H1 (cell line): ENCODE measurements around the gene GIT1. TPM values are rescaled to one million over a fixed set of nuclear protein-coding genes. Genes with fewer than 3 reads are reported as not detected.

Experiments
- CTCF ChIA-PET: fragments of 300-600 bp; sonication (Branson Sonifier 250); formaldehyde crosslinking; loops from one replicate; lab custom pipeline; 2021; ENCODE audit not compliant: partially characterized antibody; lab: Charles Lee
- POLR2A ChIA-PET: fragments of 300-600 bp; sonication (Branson Sonifier 250); formaldehyde crosslinking; loops from one replicate; lab custom pipeline; 2021; ENCODE audit warnings: inconsistent platforms; ENCODE audit not compliant: partially characterized antibody; lab: Charles Lee
- DNase-seq, 2 experiments: peaks; one replicate each; pipeline versions ENCODE4 v3.0.0 to v3.0.0-alpha.2; 2010 to 2022; ENCODE audit warnings: low spot score in 2 of 2, low read depth in 1 of 2, mixed read lengths in 1 of 2
- FAIRE-seq: peaks from 2 replicates; lab custom pipeline; 2011; peaks lifted over from hg19 to GRCh38; lab: Jason Lieb, UNC
- H2AFZ ChIP-seq: 2 replicates; pipeline ENCODE4 v1.8.1; 2012; ENCODE audit warnings: low read length, inconsistent platforms
- H2AK5ac ChIP-seq: 2 replicates; pipeline ENCODE4 v1.6.1; 2013; ENCODE audit warnings: low read depth, low read length
- H2BK120ac ChIP-seq: replicated peaks from 2 replicates; pipeline ENCODE3; 2013; ENCODE audit warnings: low read depth, low read length, inconsistent platforms
- H2BK12ac ChIP-seq: 2 replicates; pipeline ENCODE4 v1.6.1; 2013; ENCODE audit warnings: low read depth, low read length
- H2BK15ac ChIP-seq: 2 replicates; pipeline ENCODE4 v1.6.1; 2013; ENCODE audit warnings: low read length
- H2BK20ac ChIP-seq: 2 replicates; pipeline ENCODE4 v1.6.1; 2013; ENCODE audit warnings: low read length
- H2BK5ac ChIP-seq: 2 replicates; pipeline ENCODE4 v1.6.1; 2013; ENCODE audit warnings: low read depth, low read length
- H3K14ac ChIP-seq: 2 replicates; pipeline ENCODE4 v1.6.1; 2013; ENCODE audit warnings: inconsistent platforms; ENCODE audit not compliant: insufficient read length
- H3K18ac ChIP-seq: 2 replicates; pipeline ENCODE4 v1.6.1; 2013; ENCODE audit warnings: low read length; ENCODE audit errors: extremely low read depth
- H3K23ac ChIP-seq: 2 replicates; pipeline ENCODE4 v1.6.1; 2013; ENCODE audit warnings: inconsistent platforms; ENCODE audit not compliant: insufficient read length
- H3K23me2 ChIP-seq: 2 replicates; pipeline ENCODE4 v1.6.1; 2013; ENCODE audit warnings: low read depth, low read length
- H3K27ac ChIP-seq: 2 replicates; pipeline ENCODE4 v1.6.1; 2011; ENCODE audit warnings: low read depth, low read length, inconsistent platforms
- H3K27me3 ChIP-seq, 4 experiments: replicated peaks in 1 of 4; 1 replicate in 1 of 4; 2 replicates in 3 of 4; pipeline versions ENCODE4 v1.6.1 to v1.8.1; 2011 to 2013; ENCODE audit warnings: low read length in 3 of 4, mild to moderate bottlenecking in 3 of 4, inconsistent platforms in 2 of 4, mixed read lengths in 2 of 4, moderate library complexity in 1 of 4; ENCODE audit not compliant: control insufficient read depth in 3 of 4, insufficient read depth in 3 of 4; ENCODE audit errors: extremely low read depth in 1 of 4
- H3K36me3 ChIP-seq, 4 experiments: 2 replicates each; pipeline versions ENCODE4 v1.6.1 to v1.8.1; 2011 to 2013; ENCODE audit warnings: mild to moderate bottlenecking in 4 of 4, low read length in 3 of 4, moderate library complexity in 2 of 4, control low read depth in 1 of 4, inconsistent platforms in 1 of 4; ENCODE audit not compliant: insufficient read depth in 4 of 4, control insufficient read depth in 2 of 4
- H3K4ac ChIP-seq: replicated peaks from 2 replicates; pipeline ENCODE3; 2013; ENCODE audit warnings: low read length, low read depth, mixed read lengths, inconsistent platforms; ENCODE audit not compliant: insufficient read length
- H3K4me1 ChIP-seq, 4 experiments: replicated peaks in 1 of 4; 1 replicate in 1 of 4; 2 replicates in 3 of 4; pipeline versions ENCODE4 v1.6.1 to v1.8.1; 2011 to 2013; ENCODE audit warnings: low read length in 3 of 4, inconsistent platforms in 2 of 4, mixed read lengths in 1 of 4; ENCODE audit not compliant: insufficient read depth in 4 of 4, control insufficient read depth in 3 of 4
- H3K4me2 ChIP-seq, 2 experiments: 2 replicates each; pipeline versions ENCODE4 v1.6.1 to v1.8.1; 2011 to 2013; ENCODE audit warnings: low read depth in 2 of 2, low read length in 2 of 2, control low read depth in 1 of 2, inconsistent platforms in 1 of 2, mild to moderate bottlenecking in 1 of 2; ENCODE audit not compliant: insufficient read depth in 1 of 2
- H3K4me3 ChIP-seq, 4 experiments: fragments of 200-600, 300-600 bp in 1 of 4; sonication (generic), shearing (Covaris generic), sonication (Bioruptor Twin) in 1 of 4; 2 replicates each; pipeline versions ENCODE4 v1.5.1 to v1.8.1; 2011 to 2016; ENCODE audit warnings: low read length in 4 of 4, low read depth in 3 of 4, control low read depth in 2 of 4, inconsistent platforms in 2 of 4, mild to moderate bottlenecking in 2 of 4, mixed read lengths in 1 of 4, moderate library complexity in 1 of 4; ENCODE audit not compliant: insufficient read depth in 2 of 4; ENCODE audit errors: extremely low read depth in 1 of 4
- H3K56ac ChIP-seq: replicated peaks from 2 replicates; pipeline ENCODE3; 2013; ENCODE audit warnings: low read depth, mild to moderate bottlenecking, mixed read lengths, low read length, inconsistent platforms; ENCODE audit not compliant: insufficient read length
- H3K79me1 ChIP-seq: 2 replicates; pipeline ENCODE4 v1.6.1; 2013; ENCODE audit warnings: low read depth, low read length, control low read depth
- H3K79me2 ChIP-seq, 2 experiments: 2 replicates each; pipeline versions ENCODE4 v1.6.1 to v1.8.1; 2012 to 2013; ENCODE audit warnings: low read length in 2 of 2, mild to moderate bottlenecking in 2 of 2, inconsistent platforms in 1 of 2; ENCODE audit not compliant: insufficient read depth in 2 of 2, control insufficient read depth in 1 of 2
- H3K9ac ChIP-seq, 4 experiments: replicated peaks in 1 of 4; 1 replicate in 1 of 4; 2 replicates in 3 of 4; pipeline versions ENCODE4 v1.6.1 to v1.8.1; 2011 to 2013; ENCODE audit warnings: low read depth in 3 of 4, low read length in 3 of 4, control low read depth in 2 of 4, mild to moderate bottlenecking in 2 of 4, moderate library complexity in 2 of 4, inconsistent platforms in 1 of 4; ENCODE audit errors: extremely low read depth in 1 of 4
- H3K9me3 ChIP-seq, 2 experiments: 2 replicates each; pipeline versions ENCODE4 v1.6.1 to v1.8.1; 2012 to 2013; ENCODE audit warnings: mild to moderate bottlenecking in 2 of 2, moderate library complexity in 2 of 2, control low read depth in 1 of 2, inconsistent platforms in 1 of 2, low read depth in 1 of 2, low read length in 1 of 2, mixed read lengths in 1 of 2; ENCODE audit not compliant: insufficient read depth in 2 of 2
- H4K20me1 ChIP-seq, 2 experiments: replicated peaks in 1 of 2; 2 replicates each; pipeline versions ENCODE3 to v1.8.1; 2011 to 2013; ENCODE audit warnings: inconsistent platforms in 2 of 2, low read length in 2 of 2, mild to moderate bottlenecking in 1 of 2; ENCODE audit not compliant: insufficient read depth in 2 of 2, control insufficient read depth in 1 of 2
- H4K5ac ChIP-seq: 2 replicates; pipeline ENCODE4 v1.6.1; 2013; ENCODE audit warnings: low read length, low read depth, mixed read lengths, inconsistent platforms; ENCODE audit not compliant: insufficient read length
- H4K8ac ChIP-seq: 2 replicates; pipeline ENCODE4 v1.8.0; 2013; ENCODE audit warnings: mild to moderate bottlenecking, moderate library complexity, low read length, inconsistent platforms; ENCODE audit not compliant: insufficient read depth; ENCODE audit errors: extremely low read depth
- H4K91ac ChIP-seq: replicated peaks from 2 replicates; pipeline ENCODE3; 2013; ENCODE audit warnings: low read length, mixed read lengths, inconsistent platforms; ENCODE audit not compliant: insufficient read length
- BCL11A ChIP-seq, 2 experiments: IDR thresholded peaks; one replicate each; pipeline ENCODE4 v1.6.1; 2011; ENCODE audit warnings: low read depth in 2 of 2, low read length in 2 of 2, mild to moderate bottlenecking in 2 of 2
- BRCA1 ChIP-seq: IDR thresholded peaks from 2 replicates; pipeline ENCODE4 v1.6.1; 2012; ENCODE audit warnings: low read depth, low read length, improper control_type of control experiment
- FOSL1 ChIP-seq: IDR thresholded peaks from 2 replicates; pipeline ENCODE4 v1.6.1; 2011; ENCODE audit warnings: mild to moderate bottlenecking, low read depth, low read length, moderate library complexity; ENCODE audit not compliant: insufficient read depth
- HDAC2 ChIP-seq, 2 experiments: fragments of 300-600 bp in 1 of 2; sonication (generic) in 1 of 2; IDR thresholded peaks; 2 replicates each; pipeline ENCODE4 v1.6.1; 2011 to 2012; ENCODE audit warnings: low read depth in 2 of 2, low read length in 2 of 2, mild to moderate bottlenecking in 2 of 2, moderate library complexity in 2 of 2, borderline replicate concordance in 1 of 2, inconsistent platforms in 1 of 2
- HDAC6 ChIP-seq: IDR thresholded peaks from one replicate; pipeline ENCODE4 v1.7.1; 2012; ENCODE audit warnings: low read depth, mild to moderate bottlenecking, inconsistent platforms, low read length, moderate library complexity
- MAFK ChIP-seq: IDR thresholded peaks from 2 replicates; pipeline ENCODE4 v1.6.1; 2012; ENCODE audit warnings: low read depth, mild to moderate bottlenecking, improper control_type of control experiment, low read length
- SIRT6 ChIP-seq: IDR thresholded peaks from one replicate; pipeline ENCODE4 v1.7.1; 2012; ENCODE audit warnings: low read length, inconsistent platforms
- SP1 ChIP-seq: IDR thresholded peaks from 2 replicates; pipeline ENCODE4 v1.6.1; 2011; ENCODE audit warnings: low read depth, low read length
- TAF1 ChIP-seq: IDR thresholded peaks from 2 replicates; pipeline ENCODE4 v1.6.1; 2011; ENCODE audit warnings: mild to moderate bottlenecking, low read depth, low read length
- TBP ChIP-seq: IDR thresholded peaks from 2 replicates; pipeline ENCODE4 v1.6.1; 2011; ENCODE audit warnings: low read depth, low read length, improper control_type of control experiment
- WGBS, 2 experiments: shearing (Covaris generic) in 1 of 2; methylation state at CpG; one replicate each; pipeline versions ENCODE4 v1.1.6 to v1.1.7; 2013 to 2015; ENCODE audit warnings: low lambda C conversion rate in 2 of 2, mixed read lengths in 2 of 2, inconsistent platforms in 1 of 2, low coverage in 1 of 2, missing lambda C conversion rate in 1 of 2; ENCODE audit not compliant: insufficient replicate concordance in 2 of 2, insufficient coverage in 1 of 2, insufficient read length in 1 of 2; ENCODE audit errors: extremely low coverage in 1 of 2, missing lambda C conversion rate in 1 of 2; 5-methylcytosine and 5-hydroxymethylcytosine counted together
- polyA plus RNA-seq, 7 experiments: library from polyadenylated mRNA; depleted of rRNA in 3 of 7; stranded (reverse) in 5 of 7; unstranded in 2 of 7; fragments of >200 nt in 5 of 7; fragments of 200-250 nt in 2 of 7; gene quantifications; 1 replicate in 5 of 7; 2 replicates in 1 of 7; 4 replicates in 1 of 7; pipeline versions ENCODE4 v1.2.1 to v1.2.3, GENCODE V29; 2011 to 2013; ENCODE audit warnings: missing spikeins in 2 of 7, mixed read lengths in 2 of 7
- total RNA-seq: library from RNA; stranded (reverse); fragmentation: NEBNext Ultra II Directional; extraction: Animal tissue kit (Norgen Biotek cat#: 25700); gene quantifications from 2 replicates; pipeline ENCODE4 v1.2.1, GENCODE V29; 2021
- TF ChIP-seq, protein P1 (sequence below): IDR thresholded peaks from 2 replicates; pipeline ENCODE4 v1.6.1; 2012; ENCODE audit warnings: inconsistent platforms
- TF ChIP-seq, protein P2 (sequence below): IDR thresholded peaks from 2 replicates; pipeline ENCODE4 v1.6.1; 2012; ENCODE audit warnings: inconsistent platforms

The GIT1 gene
- total and polyA plus RNA-seq, 2 of the 8 experiments (the other 6 are each of a cell fraction or from before 2014, with no cell fraction given), result 62.4 to 63.0 TPM

- FAIRE-seq (no peak), DNase-seq (no peak)
- Histone ChIP-seq H3K4me3 (no peak overlapping the region), H3K9me3 (no peaks in the 10 kb centered on the region), H3K36me3 (peaks cover 0 to 12% (median 6%) of the 10 kb centered on the region in 4 experiments; a peak in 3 of 8 replicates), H2BK15ac (no peak overlapping the region), H2BK20ac (no peak overlapping the region), H4K20me1 (peaks cover 5 to 26% of the 10 kb centered on the region in 2 experiments), H2BK120ac (no peak overlapping the region), H3K79me1 (peaks cover 16% of the 10 kb centered on the region), H3K27me3 (no peaks in the 10 kb centered on the region), H3K4me1 (peaks cover 7 to 16% (median 13%) of the 10 kb centered on the region in 4 experiments), H3K14ac (no peak overlapping the region), H3K56ac (no peak overlapping the region), H2AFZ (no peak overlapping the region), H3K4ac (no peak overlapping the region), H2BK5ac (no peak overlapping the region), H3K27ac (no peak overlapping the region), H3K23me2 (no peaks in the 10 kb centered on the region), H2AK5ac (no peak overlapping the region), H3K9ac (no peak overlapping the region), H3K23ac (no peak overlapping the region), H4K5ac (no peak overlapping the region), H4K91ac (no peak overlapping the region), H3K4me2 (no peak overlapping the region), H3K18ac (no peak overlapping the region), H4K8ac (no peak overlapping the region), H3K79me2 (peaks cover 0 to 26% of the 10 kb centered on the region in 2 experiments; a peak in 2 of 4 replicates), H2BK12ac (no peak overlapping the region)
- ChIA-PET POLR2A (interaction anchor here (1.6 to 5.1 kb wide), 2 partner anchors 9 to 10 kb away, joined by 3 to 19 read pairs; partner anchors contain the start of gene ANKRD13B), CTCF (interaction anchor here (1.7 to 15.3 kb wide), 7 partner anchors 10 to 37 kb away, joined by 4 to 193 read pairs (median 19); partner anchors contain the start of genes ABHD15, ANKRD13B, CORO6 and TP53I13)
- WGBS, 2 experiments, result 85% methylated on average over 10 of the region's 10 CpGs; no CpG with 5 or more reads in 1 of the 2 experiments
- TF ChIP-seq TBP (no peak), BCL11A (IDR thresholded peaks at IDR 0.05; ENCODE audit: low read depth in 2 of 2, low read length in 2 of 2) (no peak), BRCA1 (no peak), SIRT6 (no peak), HDAC2 (IDR thresholded peaks at IDR 0.05; ENCODE audit: borderline replicate concordance in 1 of 2, low read depth in 2 of 2, low read length in 2 of 2) (no peak), FOSL1 (no peak), HDAC6 (no peak), SP1 (no peak), TAF1 (no peak), MAFK (no peak)
- TF ChIP-seq, protein P1, sequence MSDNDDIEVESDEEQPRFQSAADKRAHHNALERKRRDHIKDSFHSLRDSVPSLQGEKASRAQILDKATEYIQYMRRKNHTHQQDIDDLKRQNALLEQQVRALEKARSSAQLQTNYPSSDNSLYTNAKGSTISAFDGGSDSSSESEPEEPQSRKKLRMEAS, result no peak
- TF ChIP-seq, protein P2, sequence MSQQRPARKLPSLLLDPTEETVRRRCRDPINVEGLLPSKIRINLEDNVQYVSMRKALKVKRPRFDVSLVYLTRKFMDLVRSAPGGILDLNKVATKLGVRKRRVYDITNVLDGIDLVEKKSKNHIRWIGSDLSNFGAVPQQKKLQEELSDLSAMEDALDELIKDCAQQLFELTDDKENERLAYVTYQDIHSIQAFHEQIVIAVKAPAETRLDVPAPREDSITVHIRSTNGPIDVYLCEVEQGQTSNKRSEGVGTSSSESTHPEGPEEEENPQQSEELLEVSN, result no peak
These were observed 7.1 kb downstream of the GIT1 start for GRCh38 chr17:29582254-29582765.
